GM19099 (cell line): Measurements from ENCODE around the gene LYRM7.
A peak's percentile ranks its signal among the peaks of the same experiment; 100 is the strongest.

ENCODE experiments used
- POLR2A ChIP-seq: IDR thresholded peaks from 3 replicates; pipeline ENCODE4 v1.6.1; 2011; ENCODE audit warnings: low read depth; ENCODE audit not compliant: insufficient read length; ENCODE audit errors: extremely low read depth

Gene LYRM7

GRCh38 chr5:131225282-131225974, 54.7 kb downstream of the LYRM7 start:
- no peak for TF ChIP-seq POLR2A

DNA sequence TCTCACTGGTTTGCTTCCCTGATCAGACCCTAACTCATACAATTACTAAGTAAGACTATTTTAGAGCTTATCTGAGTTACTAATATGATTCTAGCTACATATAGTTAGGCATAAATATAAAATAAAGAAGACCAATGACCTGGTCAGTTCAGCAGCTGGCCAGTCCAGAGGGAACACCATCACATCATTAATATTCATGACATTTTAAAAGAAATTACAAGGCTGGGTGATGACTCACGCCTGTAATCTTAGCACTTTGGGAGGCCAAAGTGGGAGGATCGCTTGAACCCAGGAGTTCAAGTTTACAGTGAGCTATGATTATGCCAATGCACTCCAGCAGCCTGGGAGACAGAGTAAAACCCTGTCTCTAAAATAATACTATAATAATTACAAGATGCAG, 56.2 kb downstream of the LYRM7 start:
- TF ChIP-seq POLR2A = no peak

GRCh38 chr5:131228646-131229045, 57.9 kb downstream of the LYRM7 start:
- no peak for TF ChIP-seq POLR2A

DNA sequence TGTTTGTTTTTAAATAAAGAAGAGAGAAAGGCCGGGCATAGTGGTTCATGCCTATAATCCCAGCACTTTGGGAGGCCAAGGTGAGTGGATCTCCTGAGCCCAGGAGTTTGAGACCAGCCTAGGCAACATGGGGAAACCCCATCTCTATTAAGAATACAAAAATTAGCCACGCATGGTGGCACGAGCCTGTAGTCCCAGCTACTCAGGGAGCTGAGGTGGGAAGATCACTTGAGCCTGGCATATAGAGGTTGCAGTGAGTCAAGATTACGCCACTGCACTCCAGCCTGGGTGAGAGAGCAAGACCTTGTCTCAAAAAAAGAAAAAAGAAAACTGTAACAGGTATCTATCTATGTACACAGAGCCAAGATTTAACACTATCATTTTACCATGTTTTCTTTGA, 58.9 kb downstream of the LYRM7 start:
- no peak for TF ChIP-seq POLR2A

- TF ChIP-seq POLR2A = no peak
Observed at GRCh38 chr5:131230406-131230805, 59.7 kb downstream of the LYRM7 start.

DNA sequence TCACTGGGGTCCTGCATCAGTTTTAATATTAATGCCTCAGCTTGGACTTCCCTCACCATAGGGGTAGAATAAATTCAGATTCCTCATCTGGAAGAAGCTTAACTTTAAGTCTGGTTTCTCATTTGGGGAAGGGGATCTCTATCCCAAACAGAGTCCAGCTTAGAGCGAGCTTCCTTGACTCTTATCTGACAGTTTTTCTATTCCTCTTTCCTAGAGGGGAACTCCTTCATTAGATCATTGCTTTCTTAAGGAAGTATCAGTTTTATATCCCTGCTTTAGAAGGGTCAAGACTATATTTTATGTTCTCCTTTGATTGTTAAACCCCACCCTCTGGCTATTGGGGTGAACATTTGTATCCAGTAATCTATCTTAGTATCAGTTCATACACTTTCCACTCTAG, 68.9 kb downstream of the LYRM7 start:
- no peak for TF ChIP-seq POLR2A

DNA sequence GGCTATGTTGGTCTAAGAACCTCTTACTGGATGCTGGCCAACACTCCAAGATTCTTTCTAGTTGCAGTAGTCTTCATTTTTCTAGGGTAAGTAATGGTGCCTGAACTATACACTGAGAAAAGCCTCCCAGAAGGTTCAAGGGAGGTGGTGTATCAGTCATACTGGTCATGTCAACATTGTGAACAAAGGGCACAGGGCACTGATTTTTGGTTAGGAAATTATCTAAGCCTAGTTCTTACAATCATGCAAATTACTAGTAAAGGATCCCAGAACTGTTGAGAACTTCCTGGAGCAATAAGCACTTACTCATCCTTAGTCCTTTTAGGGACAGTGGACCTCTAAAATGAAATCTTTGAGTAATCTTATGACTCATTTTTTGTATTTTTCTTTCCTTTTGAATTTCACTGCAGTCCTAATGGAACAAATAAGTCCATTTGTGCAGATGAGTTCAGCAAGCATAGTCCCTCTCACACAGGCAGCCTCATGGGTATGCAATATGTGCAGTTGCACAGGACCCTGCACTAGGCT, 72.0 kb downstream of the LYRM7 start:
- TF ChIP-seq POLR2A = no peak

GRCh38 chr5:131245312-131245711, 74.6 kb downstream of the LYRM7 start:
- no peak for TF ChIP-seq POLR2A

DNA sequence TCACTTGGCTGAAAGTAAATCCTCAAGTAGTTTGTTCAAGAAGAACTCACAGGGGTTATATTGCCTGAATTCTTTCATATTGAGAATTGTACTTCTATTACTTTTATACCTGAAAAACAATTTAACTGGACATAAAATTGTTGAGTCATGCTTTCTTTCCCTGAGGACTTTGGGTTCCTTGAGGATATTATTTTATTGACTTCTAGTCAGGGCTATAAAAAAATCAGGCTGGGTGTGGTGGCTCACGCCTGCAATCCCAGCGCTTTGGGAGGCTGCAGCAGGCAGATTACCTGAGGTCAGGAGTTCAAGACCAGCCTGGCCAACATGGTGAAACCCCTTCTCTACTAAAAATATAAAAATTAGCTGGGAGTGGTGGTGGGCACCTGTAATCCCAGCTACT, 75.2 kb downstream of the LYRM7 start:
- no peak for TF ChIP-seq POLR2A

DNA sequence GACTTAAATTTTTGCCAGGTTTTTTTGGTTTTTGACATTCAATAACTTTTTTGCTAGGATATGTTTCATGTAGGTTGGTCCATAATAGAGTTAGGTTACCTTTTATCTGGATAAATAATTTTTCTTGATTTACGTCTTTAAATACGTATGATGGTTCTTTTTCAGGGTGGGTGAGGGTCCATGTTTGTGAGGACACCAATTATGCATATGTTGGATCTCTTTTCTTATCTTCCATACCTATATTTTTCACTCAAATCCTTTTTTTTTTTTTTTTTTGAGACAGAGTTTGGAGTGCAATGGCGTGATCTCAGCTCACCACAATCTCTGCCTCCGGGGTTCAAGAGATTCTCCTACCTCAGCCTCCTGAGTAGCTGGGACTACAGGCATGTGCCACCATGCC, 75.8 kb downstream of the LYRM7 start:
- TF ChIP-seq POLR2A = no peak

DNA sequence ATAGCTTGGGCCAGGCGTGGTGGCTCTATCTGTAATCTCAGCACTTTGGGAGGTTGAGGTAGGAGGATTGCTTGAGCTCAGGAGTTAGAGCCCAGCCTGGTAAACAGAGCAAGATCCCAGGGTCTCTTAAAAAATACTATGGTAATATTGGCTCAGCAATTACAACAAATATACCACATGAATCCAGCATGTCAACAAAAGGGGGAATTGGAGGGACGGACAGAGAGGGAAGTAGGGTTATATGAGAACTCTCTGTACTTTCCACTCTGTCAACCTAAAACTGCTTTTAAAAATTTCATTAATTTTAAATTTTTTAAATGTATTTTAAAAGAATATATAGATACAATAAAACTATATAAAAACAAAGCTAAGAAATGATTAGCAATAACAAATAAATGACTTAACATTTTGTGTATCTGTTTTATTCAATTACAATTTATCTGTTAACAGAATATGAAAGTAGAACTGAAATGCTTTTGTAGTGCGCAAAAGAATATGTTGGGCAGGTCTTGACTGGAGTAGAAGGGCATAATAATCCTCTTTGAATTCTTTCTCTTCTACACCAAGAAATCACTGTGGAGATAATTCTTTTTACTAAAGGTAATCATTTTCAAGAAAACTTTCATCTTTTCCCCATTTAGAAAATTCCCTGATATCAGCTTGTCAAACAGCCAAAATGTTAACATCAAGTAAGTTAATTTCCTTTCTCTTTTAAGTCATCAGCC, 80.2 kb downstream of the LYRM7 start:
- TF ChIP-seq POLR2A = no peak

DNA sequence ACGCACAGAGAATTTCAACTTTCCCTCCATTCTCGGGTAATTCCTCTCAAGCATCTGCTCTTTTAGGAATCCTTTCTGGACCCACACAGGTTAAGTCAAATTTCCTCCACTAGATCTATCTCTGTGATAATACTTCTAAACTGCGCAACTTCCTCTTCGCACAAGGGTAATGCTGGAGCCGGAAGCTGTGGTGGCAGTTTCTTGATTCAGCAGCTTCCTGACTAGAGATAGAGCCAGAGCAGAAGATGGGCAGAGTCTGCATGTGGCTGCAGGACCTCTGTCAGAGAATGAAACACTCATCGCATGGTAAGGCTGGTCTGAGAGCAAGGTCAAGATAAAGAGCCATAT, 82.1 kb downstream of the LYRM7 start:
- TF ChIP-seq POLR2A = peak; percentile 76

DNA sequence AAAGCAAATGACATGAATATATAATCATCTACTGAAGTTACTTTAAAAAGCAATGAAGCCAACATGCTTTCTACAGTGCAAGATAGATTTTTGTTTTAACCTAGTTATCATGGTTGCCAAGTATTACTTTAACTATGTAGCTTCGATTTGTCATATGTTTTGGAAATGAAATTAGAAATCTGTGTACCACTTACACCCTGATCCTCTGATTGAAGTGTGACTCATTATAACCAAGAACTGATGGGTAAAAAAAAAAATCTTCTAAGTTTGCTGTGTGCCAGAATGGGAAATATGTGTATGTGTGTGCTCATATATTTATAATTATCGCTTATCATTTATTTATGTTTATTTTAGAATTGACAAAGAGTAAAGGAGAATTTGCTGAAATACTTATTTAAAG, 84.0 kb downstream of the LYRM7 start:
- TF ChIP-seq POLR2A = no peak
